Measurements from ENCODE around the gene ACTL6B. TPM values are rescaled to one million over a fixed set of nuclear protein-coding genes. Genes with fewer than 3 reads are reported as not detected.

The ACTL6B gene
- total RNA-seq, 1 donor from 2014 or later: 3.1 TPM

GRCh38 chr7:100675105-100675451 lies 18.8 kb upstream of the ACTL6B start:
- peaks cover 6% of the 10 kb centered on the region for H3K36me3 Mint-ChIP-seq (ENCODE audit: low read depth)
- H3K27me3 Mint-ChIP-seq (ENCODE audit: low read depth): peaks cover 19% of the 10 kb centered on the region
- H3K27ac Mint-ChIP-seq (ENCODE audit: unreplicated experiment): no peak overlapping the region
- TF ChIP-seq CTCF (conservative IDR thresholded peaks at IDR 0.05): no peak
- H3K9me3 Mint-ChIP-seq: no peaks in the 10 kb centered on the region
- peak overlapping the region; percentile 96 for H3K4me3 Mint-ChIP-seq
- H3K4me1 Mint-ChIP-seq: peaks cover 10% of the 10 kb centered on the region
- no peak for DNase-seq (ENCODE audit: low read depth, low spot score)

DNA sequence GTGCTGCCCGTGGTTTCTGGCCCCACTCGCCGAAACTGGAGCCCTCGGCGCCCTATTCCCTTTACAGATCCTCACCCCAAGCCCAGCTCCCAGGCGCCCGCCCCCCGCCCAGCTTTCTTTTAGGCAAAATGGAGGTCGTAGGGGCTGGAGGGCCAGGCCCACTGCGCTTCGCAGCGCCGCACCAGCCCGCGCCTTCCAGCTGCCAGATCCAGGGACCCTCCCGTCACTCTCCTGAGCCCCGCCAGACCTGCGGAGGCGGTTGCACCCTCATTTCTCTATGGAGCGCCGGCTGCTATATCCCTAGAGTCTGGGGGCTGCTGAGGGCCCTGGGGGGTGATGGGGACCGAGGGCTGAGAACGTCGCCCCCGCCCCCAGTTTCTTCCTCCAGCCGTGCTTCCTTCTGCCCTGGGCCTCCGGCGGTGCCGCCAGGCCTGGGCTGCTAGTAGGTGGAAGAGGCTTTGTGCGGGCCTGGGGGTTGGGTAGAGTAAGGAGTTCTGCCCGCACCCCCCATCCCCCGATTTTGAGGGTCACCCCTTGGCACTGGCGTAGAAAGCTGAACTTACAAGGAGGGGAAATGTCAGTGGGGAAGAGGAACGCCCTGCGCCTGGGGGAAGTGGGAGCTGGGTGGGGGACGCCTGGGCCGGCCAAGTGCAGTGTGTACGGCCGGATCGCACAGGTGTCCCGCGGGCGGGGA lies 18.3 kb upstream of the ACTL6B start:
- H3K36me3 Mint-ChIP-seq (ENCODE audit: low read depth): peaks cover 5% of the 10 kb centered on the region
- no peaks in the 10 kb centered on the region for H3K9me3 Mint-ChIP-seq

GRCh38 chr7:100673942-100674410 lies 17.7 kb upstream of the ACTL6B start:
- DNase-seq (ENCODE audit: low read depth, low spot score): no peak
- Mint-ChIP-seq H3K27me3 (ENCODE audit: low read depth) (peaks cover 23% of the 10 kb centered on the region), H3K36me3 (ENCODE audit: low read depth) (peaks cover 5% of the 10 kb centered on the region), H3K4me3 (peak overlapping the region; percentile 96), H3K9me3 (no peaks in the 10 kb centered on the region), H3K4me1 (peaks cover 9% of the 10 kb centered on the region), H3K27ac (ENCODE audit: unreplicated experiment) (peak overlapping the region; percentile 62)
- TF ChIP-seq CTCF (conservative IDR thresholded peaks at IDR 0.05): no peak

More for the DNA sequence above, 18.3 kb upstream of the ACTL6B start:
- H3K4me3 Mint-ChIP-seq: peak overlapping the region; percentile 96
- DNase-seq (ENCODE audit: low read depth, low spot score): no peak
- peak overlapping the region; percentile 95 for H3K27ac Mint-ChIP-seq (ENCODE audit: unreplicated experiment)
- H3K27me3 Mint-ChIP-seq (ENCODE audit: low read depth): peaks cover 23% of the 10 kb centered on the region
- H3K4me1 Mint-ChIP-seq: peaks cover 9% of the 10 kb centered on the region
- no peak for TF ChIP-seq CTCF (conservative IDR thresholded peaks at IDR 0.05)

GRCh38 chr7:100673302-100673941 lies 17.2 kb upstream of the ACTL6B start, which contains the start of gene GNB2:
Gene GNB2 (plus strand): TSS chr7:100673740. CDS start chr7:100676266, 2,526 bp downstream.
- peaks cover 23% of the 10 kb centered on the region for H3K27me3 Mint-ChIP-seq (ENCODE audit: low read depth)
- H3K4me3 Mint-ChIP-seq: peak within 1 kb of the TSS; percentile 96
- TF ChIP-seq CTCF (conservative IDR thresholded peaks at IDR 0.05): no peak
- H3K9me3 Mint-ChIP-seq: no peaks in the 10 kb centered on the region
- peak within 1 kb of the TSS; percentile 99 for H3K27ac Mint-ChIP-seq (ENCODE audit: unreplicated experiment)
- H3K36me3 Mint-ChIP-seq (ENCODE audit: low read depth): peaks cover 5% of the 10 kb centered on the region
- DNase-seq (ENCODE audit: low read depth, low spot score): peak; percentile 99
- H3K4me1 Mint-ChIP-seq: peaks cover 9% of the 10 kb centered on the region

GRCh38 chr7:100671353-100672327 lies 15.4 kb upstream of the ACTL6B start:
- H3K27me3 Mint-ChIP-seq (ENCODE audit: low read depth): peaks cover 31% of the 10 kb centered on the region
- DNase-seq (ENCODE audit: low read depth, low spot score): no peak
- no peaks in the 10 kb centered on the region for H3K36me3 Mint-ChIP-seq (ENCODE audit: low read depth)
- H3K27ac Mint-ChIP-seq (ENCODE audit: unreplicated experiment): no peak overlapping the region
- peaks cover 9% of the 10 kb centered on the region for H3K4me1 Mint-ChIP-seq
- no peaks in the 10 kb centered on the region for H3K9me3 Mint-ChIP-seq
- H3K4me3 Mint-ChIP-seq: peak overlapping the region; percentile 35
- TF ChIP-seq CTCF (conservative IDR thresholded peaks at IDR 0.05): no peak
